ENCODE results near the gene GSAP.

Gene GSAP

GRCh38 chr7:77353911-77354310 is 62.2 kb downstream of the GSAP start:
- H3K4me1 ChIP-seq (ENCODE audit: insufficient read depth, low read length, severe bottlenecking), result peaks cover 12% of the 10 kb centered on the region
- TF ChIP-seq CTCF (IDR thresholded peaks at IDR 0.05; ENCODE audit: low read length), result no peak
- no peak for TF ChIP-seq EZH2 (IDR thresholded peaks at IDR 0.05; ENCODE audit: borderline replicate concordance, low read length)
- no peaks in the 10 kb centered on the region for H4K20me1 ChIP-seq (ENCODE audit: insufficient read depth, low read length)
- no peak overlapping the region for H2AFZ ChIP-seq (ENCODE audit: low read length)
- H3K9me2 ChIP-seq (ENCODE audit: low read depth, low read length), result no peaks in the 10 kb centered on the region
- H3F3A ChIP-seq (ENCODE audit: insufficient read depth, low read length), result no peaks in the 10 kb centered on the region
- H3K27ac ChIP-seq (ENCODE audit: low read depth, low read length, poor library complexity, severe bottlenecking), result no peak overlapping the region
- no peak overlapping the region for H3K9ac ChIP-seq (ENCODE audit: low read length)
- H3K27me3 ChIP-seq (ENCODE audit: insufficient read depth, low read length), result no peaks in the 10 kb centered on the region
- H3K9me3 ChIP-seq (ENCODE audit: low read length), result no peaks in the 10 kb centered on the region
- H3K36me3 ChIP-seq (ENCODE audit: insufficient read depth, low read length), result no peaks in the 10 kb centered on the region
- no peak overlapping the region for H3K4me2 ChIP-seq (ENCODE audit: low read length)
- H3K4me3 ChIP-seq (ENCODE audit: low read depth, low read length, poor library complexity, severe bottlenecking), result no peak overlapping the region
- no peaks in the 10 kb centered on the region for H3K79me2 ChIP-seq (ENCODE audit: insufficient read depth, low read length)

- Histone ChIP-seq H3K27me3 (ENCODE audit: insufficient read depth, low read length) (no peaks in the 10 kb centered on the region), H3K79me2 (ENCODE audit: insufficient read depth, low read length) (no peaks in the 10 kb centered on the region), H3K36me3 (ENCODE audit: insufficient read depth, low read length) (no peaks in the 10 kb centered on the region), H3K4me3 (ENCODE audit: low read depth, low read length, poor library complexity, severe bottlenecking) (no peak overlapping the region), H4K20me1 (ENCODE audit: insufficient read depth, low read length) (no peaks in the 10 kb centered on the region), H3K9me2 (ENCODE audit: low read depth, low read length) (no peaks in the 10 kb centered on the region), H3F3A (ENCODE audit: insufficient read depth, low read length) (no peaks in the 10 kb centered on the region), H3K4me2 (ENCODE audit: low read length) (no peak overlapping the region), H3K9me3 (ENCODE audit: low read length) (no peaks in the 10 kb centered on the region), H3K9ac (ENCODE audit: low read length) (no peak overlapping the region), H3K4me1 (ENCODE audit: insufficient read depth, low read length, severe bottlenecking) (peaks cover 12% of the 10 kb centered on the region), H3K27ac (ENCODE audit: low read depth, low read length, poor library complexity, severe bottlenecking) (no peak overlapping the region), H2AFZ (ENCODE audit: low read length) (no peak overlapping the region)
- TF ChIP-seq EZH2 (IDR thresholded peaks at IDR 0.05; ENCODE audit: borderline replicate concordance, low read length) (no peak), CTCF (IDR thresholded peaks at IDR 0.05; ENCODE audit: low read length) (no peak)
Measured at GRCh38 chr7:77353407-77353721, 62.8 kb downstream of the GSAP start.

- no peaks in the 10 kb centered on the region for H3K9me2 ChIP-seq (ENCODE audit: low read depth, low read length)
- H3K79me2 ChIP-seq (ENCODE audit: insufficient read depth, low read length), result no peaks in the 10 kb centered on the region
- H3K4me3 ChIP-seq (ENCODE audit: low read depth, low read length, poor library complexity, severe bottlenecking), result no peak overlapping the region
- no peaks in the 10 kb centered on the region for H3K27me3 ChIP-seq (ENCODE audit: insufficient read depth, low read length)
- no peak overlapping the region for H3K9ac ChIP-seq (ENCODE audit: low read length)
- H3F3A ChIP-seq (ENCODE audit: insufficient read depth, low read length), result no peaks in the 10 kb centered on the region
- TF ChIP-seq EZH2 (IDR thresholded peaks at IDR 0.05; ENCODE audit: borderline replicate concordance, low read length) (no peak), CTCF (IDR thresholded peaks at IDR 0.05; ENCODE audit: low read length) (no peak)
- no peak overlapping the region for H3K27ac ChIP-seq (ENCODE audit: low read depth, low read length, poor library complexity, severe bottlenecking)
- H3K4me1 ChIP-seq (ENCODE audit: insufficient read depth, low read length, severe bottlenecking), result peaks cover 12% of the 10 kb centered on the region
- no peaks in the 10 kb centered on the region for H4K20me1 ChIP-seq (ENCODE audit: insufficient read depth, low read length)
- H3K36me3 ChIP-seq (ENCODE audit: insufficient read depth, low read length), result no peaks in the 10 kb centered on the region
- H2AFZ ChIP-seq (ENCODE audit: low read length), result no peak overlapping the region; the same call in 1 of the 2 replicates
- no peaks in the 10 kb centered on the region for H3K9me3 ChIP-seq (ENCODE audit: low read length)
- no peak overlapping the region for H3K4me2 ChIP-seq (ENCODE audit: low read length)
Measured at GRCh38 chr7:77352665-77353406, 63.3 kb downstream of the GSAP start.

Measured in OCI-LY1 (cell line).